ENCODE results near the gene CFAP141.
A peak's percentile ranks its signal among the peaks of the same experiment; 100 is the strongest.

CFAP141 gene

DNA sequence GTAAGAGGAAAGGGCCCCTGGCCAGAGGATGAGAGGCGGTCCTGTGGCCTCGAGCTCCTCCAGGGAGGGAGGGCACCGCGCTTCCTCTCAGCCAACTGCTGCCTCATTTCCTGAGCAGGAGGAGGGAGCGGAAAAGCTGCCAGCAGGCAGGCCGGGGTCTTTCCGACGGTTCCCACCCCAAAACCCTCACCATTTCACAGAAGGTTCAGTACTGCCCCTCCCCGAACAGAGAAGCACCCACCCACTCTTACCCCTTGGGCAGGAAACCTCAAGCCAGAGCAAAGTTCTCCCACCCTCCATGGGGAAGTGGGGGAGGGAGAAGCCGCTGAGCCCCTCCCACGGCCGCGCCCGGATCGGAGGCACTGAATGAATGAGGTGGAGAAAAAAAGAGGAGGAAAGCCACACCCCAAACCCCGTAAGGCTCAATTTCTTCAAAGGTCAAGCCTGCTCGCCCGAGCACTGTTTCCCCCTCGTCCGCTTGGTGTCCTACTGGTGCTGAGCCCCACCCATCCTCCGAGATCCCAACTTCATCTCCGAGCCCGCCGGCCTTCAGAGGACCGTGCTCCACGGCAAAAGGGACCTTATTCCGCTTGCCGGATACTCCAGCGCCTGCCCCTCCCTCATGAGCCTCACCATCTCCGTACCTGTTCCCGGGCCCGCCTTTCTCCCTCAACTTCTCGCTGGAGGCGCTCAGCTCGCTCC, 23.6 kb downstream of the CFAP141 start:
- in situ Hi-C loops (cut with MboI; ENCODE audit: low sequenced_read_pairs, unreplicated experiment): no loop called here
- TF ChIP-seq, protein P1, sequence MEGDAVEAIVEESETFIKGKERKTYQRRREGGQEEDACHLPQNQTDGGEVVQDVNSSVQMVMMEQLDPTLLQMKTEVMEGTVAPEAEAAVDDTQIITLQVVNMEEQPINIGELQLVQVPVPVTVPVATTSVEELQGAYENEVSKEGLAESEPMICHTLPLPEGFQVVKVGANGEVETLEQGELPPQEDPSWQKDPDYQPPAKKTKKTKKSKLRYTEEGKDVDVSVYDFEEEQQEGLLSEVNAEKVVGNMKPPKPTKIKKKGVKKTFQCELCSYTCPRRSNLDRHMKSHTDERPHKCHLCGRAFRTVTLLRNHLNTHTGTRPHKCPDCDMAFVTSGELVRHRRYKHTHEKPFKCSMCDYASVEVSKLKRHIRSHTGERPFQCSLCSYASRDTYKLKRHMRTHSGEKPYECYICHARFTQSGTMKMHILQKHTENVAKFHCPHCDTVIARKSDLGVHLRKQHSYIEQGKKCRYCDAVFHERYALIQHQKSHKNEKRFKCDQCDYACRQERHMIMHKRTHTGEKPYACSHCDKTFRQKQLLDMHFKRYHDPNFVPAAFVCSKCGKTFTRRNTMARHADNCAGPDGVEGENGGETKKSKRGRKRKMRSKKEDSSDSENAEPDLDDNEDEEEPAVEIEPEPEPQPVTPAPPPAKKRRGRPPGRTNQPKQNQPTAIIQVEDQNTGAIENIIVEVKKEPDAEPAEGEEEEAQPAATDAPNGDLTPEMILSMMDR (IDR thresholded peaks at IDR 0.05; ENCODE audit: borderline replicate concordance, control extremely low read depth, extremely low read depth, insufficient read depth, missing control alignments): no peak
- DNase-seq (ENCODE audit: low spot score): peak; percentile 85

DNA sequence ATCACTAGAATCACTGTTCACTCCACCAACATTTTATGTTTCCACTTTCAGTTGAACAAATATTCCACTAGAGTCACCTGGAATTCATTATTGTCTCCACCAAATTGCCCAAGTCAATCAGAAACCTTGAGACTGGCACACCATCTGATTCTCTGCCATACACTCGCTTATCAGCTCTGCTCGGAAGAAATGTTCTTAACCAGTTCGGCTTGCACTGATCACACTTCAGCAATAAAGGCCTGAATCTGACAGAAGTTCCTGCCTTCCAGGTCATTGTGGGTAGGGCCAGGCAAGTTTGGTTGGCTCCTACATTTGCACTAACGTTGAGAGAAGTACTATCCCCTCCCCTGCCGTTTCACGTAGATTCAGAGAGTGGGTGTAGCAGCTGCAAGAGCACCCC, 24.2 kb downstream of the CFAP141 start:
- in situ Hi-C loops (cut with MboI; ENCODE audit: low sequenced_read_pairs, unreplicated experiment): no loop called here
- DNase-seq (ENCODE audit: low spot score): no peak
- TF ChIP-seq, protein P1 (IDR thresholded peaks at IDR 0.05; ENCODE audit: borderline replicate concordance, control extremely low read depth, extremely low read depth, insufficient read depth, missing control alignments): no peak

DNA sequence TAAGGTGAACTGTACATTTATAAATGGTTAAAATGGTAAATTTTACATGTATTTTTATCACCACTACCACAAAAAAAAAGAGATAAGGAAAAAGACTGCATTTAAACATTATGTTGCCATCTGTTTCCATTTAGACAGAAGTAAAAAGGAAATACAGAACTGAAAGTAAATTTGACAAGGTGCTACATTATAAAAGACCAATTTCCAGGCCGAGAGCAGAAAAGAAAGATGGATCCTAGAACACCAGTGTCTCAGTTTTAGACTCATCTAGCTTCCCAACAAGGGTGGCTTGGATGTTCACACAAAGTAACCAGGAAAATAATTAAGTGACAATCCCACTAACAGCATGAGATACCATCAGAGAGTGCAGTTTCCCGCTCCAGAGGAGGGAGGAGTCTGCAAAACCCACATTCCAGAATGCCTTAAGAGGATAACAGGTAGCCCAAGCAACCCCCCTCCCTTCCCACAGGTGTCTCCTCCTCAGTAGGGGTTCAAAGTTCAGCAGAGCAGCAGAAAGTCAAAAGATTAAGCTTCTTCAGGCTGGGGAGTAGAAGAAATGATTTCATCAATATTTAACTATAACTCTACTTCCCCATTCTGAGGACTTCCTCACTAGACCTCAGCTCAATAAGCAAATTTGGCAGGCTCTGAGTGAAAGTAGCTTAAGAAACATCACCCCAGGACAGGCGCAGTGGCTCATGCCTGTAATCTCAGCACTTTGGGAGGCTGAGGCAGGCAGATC, 26.0 kb downstream of the CFAP141 start:
- in situ Hi-C loops (cut with MboI; ENCODE audit: low sequenced_read_pairs, unreplicated experiment): no loop called here
- TF ChIP-seq, protein P1 (IDR thresholded peaks at IDR 0.05; ENCODE audit: borderline replicate concordance, control extremely low read depth, extremely low read depth, insufficient read depth, missing control alignments): no peak
- DNase-seq (ENCODE audit: low spot score): peak; percentile 52

DNA sequence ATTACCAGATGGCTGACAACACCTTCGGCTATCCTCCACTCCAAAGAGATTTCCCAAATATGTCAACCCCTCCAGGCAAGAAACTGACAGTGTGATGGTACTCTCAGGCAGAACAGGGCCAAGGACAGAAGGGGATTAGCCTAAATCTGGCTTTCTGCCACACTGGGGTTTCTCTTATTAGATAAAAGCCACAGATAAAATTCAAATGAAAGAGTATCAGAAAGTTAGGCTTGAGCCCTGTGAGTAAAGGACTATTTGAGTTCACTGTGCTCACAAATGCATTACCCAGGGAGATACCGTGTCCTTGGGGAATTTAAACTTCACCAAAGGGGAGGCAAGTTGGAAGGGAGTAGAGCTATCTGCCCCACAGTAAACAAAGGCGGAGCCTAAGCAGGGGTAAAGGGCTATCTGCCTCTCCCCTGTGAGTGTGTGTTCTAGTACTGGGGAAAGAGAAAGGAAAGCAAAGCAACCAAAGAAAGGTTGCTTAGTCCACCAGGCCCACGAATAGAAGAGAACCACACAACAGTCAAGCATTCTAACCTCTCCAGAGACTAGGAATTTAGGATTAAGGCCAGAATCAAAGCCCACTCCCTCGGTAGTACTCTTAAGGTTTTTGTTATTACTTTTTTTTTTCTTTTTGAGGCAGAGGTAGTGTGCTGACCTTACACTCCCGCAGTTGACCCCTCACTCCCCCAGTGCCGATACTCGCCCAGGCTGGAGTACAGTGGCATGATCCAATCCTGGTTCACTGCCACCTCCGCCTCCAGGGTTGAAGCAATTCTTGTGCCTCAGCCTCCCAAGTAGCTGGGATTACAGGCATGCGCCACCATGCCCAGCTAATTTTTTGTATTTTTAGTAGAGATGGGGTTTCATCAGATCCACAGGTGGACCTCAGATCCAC, 27.0 kb downstream of the CFAP141 start:
- in situ Hi-C loops (cut with MboI; ENCODE audit: low sequenced_read_pairs, unreplicated experiment): no loop called here
- no peak for DNase-seq (ENCODE audit: low spot score)
- TF ChIP-seq, protein P1 (IDR thresholded peaks at IDR 0.05; ENCODE audit: borderline replicate concordance, control extremely low read depth, extremely low read depth, insufficient read depth, missing control alignments): no peak

DNA sequence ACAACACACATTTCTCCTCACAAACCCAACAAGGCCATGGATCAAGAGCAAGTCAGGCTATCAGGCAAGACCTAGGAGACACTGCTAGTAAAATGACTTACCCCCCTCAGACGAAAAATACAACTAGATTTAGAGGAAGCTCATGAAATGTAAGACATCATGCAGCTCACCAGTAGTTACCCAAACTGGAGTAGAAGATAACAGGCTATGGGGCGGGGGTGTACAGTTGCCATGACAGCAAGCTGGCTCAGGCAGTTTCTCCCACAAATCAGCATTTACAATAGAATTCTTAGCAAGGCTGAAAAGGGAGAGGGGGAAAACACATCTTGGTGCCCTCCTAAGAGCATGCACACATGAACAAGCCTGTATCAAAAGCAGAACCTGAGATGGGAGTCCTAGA, 28.1 kb downstream of the CFAP141 start:
- in situ Hi-C loops (cut with MboI; ENCODE audit: low sequenced_read_pairs, unreplicated experiment): no loop called here
- no peak for DNase-seq (ENCODE audit: low spot score)
- TF ChIP-seq, protein P1 (IDR thresholded peaks at IDR 0.05; ENCODE audit: borderline replicate concordance, control extremely low read depth, extremely low read depth, insufficient read depth, missing control alignments): no peak

DNA sequence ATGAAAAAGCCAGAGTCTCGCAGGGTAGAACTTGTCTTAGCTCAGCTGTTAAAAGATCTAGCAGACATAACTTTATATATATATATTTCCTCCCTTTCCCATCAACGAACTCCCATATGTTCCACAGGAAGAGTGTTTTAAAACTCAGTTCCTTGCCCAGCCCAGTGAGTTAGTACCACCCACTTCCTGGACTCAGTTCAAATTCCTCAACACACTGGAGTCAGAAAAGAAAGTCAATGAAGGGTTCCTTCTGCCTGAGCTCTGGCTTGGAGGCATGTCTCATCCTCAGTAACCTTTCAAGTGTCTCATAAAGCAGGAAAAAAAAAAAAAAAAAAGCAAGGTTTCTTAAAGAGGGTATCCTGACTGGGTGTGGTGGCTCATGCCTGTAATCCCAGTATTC, 29.8 kb downstream of the CFAP141 start:
- DNase-seq (ENCODE audit: low spot score): no peak
- TF ChIP-seq, protein P1 (IDR thresholded peaks at IDR 0.05; ENCODE audit: borderline replicate concordance, control extremely low read depth, extremely low read depth, insufficient read depth, missing control alignments): no peak
- in situ Hi-C loops (cut with MboI; ENCODE audit: low sequenced_read_pairs, unreplicated experiment): no loop called here

Data from GM13976 (cell line).